22Rv1 (cell line): Measurements from ENCODE around the gene RPL26.

Experiments
- H3K27ac ChIP-seq: fragments of 450-650 bp; 2 replicates; pipeline ENCODE4 v1.5.1; 2017
- ZFX ChIP-seq: fragments of 450-650 bp; IDR thresholded peaks from 2 replicates; pipeline ENCODE4 v1.6.1; 2017; ENCODE audit warnings: antibody characterized with exemption, borderline replicate concordance
- TF ChIP-seq, protein P1 (sequence below): fragments of 450-650 bp; IDR thresholded peaks from 2 replicates; pipeline ENCODE4 v1.5.1; 2017; ENCODE audit warnings: mild to moderate bottlenecking

The RPL26 gene

DNA sequence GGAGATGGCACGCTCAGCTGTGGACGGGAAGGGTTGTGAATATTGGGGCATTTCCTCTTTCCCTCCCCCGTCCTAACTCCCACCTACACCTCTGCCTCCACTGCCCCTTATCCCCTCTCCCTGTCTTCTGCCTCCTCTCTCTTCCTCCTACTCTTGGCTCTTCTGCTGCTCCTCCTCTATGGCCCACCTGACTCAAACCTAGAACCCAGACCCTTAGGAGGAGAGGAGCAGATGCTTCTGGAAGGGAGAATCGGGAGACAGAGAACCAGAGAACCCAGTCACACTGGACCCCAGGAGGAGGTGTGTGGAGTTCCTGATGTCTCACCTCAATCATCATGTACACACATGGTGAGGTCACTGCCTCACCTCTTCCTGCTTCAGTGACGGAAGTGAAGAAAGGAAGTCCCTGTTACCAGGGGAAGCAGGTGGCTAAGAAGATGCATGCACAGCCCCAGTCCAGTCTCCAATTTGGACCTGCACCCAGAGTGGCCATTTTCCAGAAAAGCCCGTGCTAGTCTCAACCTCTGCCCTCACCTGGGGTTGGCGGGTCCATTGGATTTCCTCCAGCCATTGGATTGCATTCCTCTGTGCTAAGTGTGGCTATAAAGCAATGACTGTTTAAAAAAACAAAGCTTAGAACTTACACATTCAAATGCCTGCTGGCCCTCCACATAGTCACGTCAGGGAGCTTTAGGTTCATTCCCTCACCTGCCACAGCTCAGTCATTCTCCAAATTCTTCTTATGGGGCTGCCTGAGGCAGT is 10.7 kb upstream of the RPL26 start:
- TF ChIP-seq, protein P1, sequence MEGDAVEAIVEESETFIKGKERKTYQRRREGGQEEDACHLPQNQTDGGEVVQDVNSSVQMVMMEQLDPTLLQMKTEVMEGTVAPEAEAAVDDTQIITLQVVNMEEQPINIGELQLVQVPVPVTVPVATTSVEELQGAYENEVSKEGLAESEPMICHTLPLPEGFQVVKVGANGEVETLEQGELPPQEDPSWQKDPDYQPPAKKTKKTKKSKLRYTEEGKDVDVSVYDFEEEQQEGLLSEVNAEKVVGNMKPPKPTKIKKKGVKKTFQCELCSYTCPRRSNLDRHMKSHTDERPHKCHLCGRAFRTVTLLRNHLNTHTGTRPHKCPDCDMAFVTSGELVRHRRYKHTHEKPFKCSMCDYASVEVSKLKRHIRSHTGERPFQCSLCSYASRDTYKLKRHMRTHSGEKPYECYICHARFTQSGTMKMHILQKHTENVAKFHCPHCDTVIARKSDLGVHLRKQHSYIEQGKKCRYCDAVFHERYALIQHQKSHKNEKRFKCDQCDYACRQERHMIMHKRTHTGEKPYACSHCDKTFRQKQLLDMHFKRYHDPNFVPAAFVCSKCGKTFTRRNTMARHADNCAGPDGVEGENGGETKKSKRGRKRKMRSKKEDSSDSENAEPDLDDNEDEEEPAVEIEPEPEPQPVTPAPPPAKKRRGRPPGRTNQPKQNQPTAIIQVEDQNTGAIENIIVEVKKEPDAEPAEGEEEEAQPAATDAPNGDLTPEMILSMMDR: no peak
- TF ChIP-seq ZFX: no peak
- no peak overlapping the region for H3K27ac ChIP-seq

DNA sequence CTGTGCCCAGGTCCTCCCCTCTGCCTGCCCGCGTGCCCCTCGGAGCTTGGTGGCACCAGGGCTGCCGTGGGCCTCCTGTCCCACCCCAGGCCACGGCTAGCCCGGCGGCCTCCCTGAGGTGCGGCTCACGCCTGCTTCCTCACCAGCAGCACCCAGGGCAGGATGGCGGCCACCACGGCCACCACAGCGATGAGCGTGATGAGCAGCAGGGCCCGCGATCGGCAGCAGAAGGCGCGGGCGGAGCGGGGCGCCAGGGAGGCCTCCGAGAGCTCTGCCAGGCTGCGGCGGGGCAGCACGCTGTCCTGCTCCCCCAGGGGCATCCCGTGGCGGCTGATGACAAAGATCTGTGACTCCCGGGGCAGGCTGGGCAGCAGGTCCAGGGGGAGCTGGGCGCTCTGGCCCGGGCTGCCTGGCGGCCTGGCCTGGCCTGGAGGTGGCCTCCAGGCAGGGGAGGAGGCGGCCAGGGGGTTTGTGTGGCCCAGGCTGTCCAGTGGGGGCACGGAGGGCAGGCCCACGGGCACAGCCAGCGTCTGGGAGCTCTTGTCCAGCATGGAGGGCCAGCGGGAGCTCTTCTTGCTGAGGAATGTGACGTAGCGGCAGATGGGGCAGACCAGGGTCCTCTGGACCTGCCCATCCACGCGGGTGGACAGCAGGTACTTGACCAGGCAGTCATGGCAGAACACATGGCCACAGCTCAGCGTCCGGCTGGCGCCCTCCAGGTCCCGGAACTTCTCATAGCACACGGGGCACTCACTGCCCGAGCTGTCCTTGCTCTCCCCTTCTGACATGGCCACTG is 9.9 kb upstream of the RPL26 start:
- no peak for TF ChIP-seq ZFX
- TF ChIP-seq, protein P1: no peak
- H3K27ac ChIP-seq: no peak overlapping the region

GRCh38 chr17:8392274-8392673 is 9.3 kb upstream of the RPL26 start:
- no peak overlapping the region for H3K27ac ChIP-seq
- TF ChIP-seq, protein P1: no peak
- no peak for TF ChIP-seq ZFX

- H3K27ac ChIP-seq: no peak overlapping the region
Observed at GRCh38 chr17:8391711-8392110, 8.7 kb upstream of the RPL26 start.

DNA sequence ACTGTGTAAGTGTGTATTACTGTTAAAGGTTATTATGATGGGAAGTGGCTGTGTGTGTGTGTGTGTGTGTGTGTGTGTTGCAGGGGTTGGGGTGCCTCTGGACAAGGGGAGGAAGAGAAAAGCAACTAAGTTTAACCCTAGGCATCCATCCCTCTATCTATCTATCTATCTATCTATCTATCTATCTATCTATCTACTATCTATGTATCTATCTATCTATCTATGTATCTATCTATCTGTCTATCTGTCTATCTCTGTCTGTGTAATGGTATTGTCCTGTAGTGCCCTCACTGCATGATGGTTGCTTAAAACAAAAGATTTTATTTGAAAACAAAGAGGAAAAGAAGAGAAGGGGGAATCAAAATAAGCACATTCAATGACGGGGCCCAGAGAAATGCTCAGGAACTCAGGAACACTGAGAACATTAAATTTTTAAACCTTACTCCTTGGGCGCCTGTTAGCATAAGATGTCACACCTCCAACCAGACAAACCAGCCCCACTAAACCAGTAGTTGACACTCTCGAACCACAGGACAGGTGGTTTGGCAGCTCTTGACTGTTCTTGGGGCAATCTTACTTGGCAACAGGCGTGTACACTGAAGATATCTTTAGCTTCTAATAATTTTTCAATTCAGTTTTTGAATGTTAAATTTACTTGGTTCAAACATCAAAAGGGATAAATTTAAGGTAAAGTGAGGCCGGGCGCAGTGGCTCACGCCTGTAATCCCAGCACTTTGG is 5.1 kb upstream of the RPL26 start:
- no peak overlapping the region for H3K27ac ChIP-seq
- TF ChIP-seq, protein P1: no peak
- no peak for TF ChIP-seq ZFX

More at GRCh38 chr17:8391711-8392110, 8.7 kb upstream of the RPL26 start:
- TF ChIP-seq, protein P1: no peak
- TF ChIP-seq ZFX: no peak

GRCh38 chr17:8386841-8387240 is 3.8 kb upstream of the RPL26 start:
- no peak overlapping the region for H3K27ac ChIP-seq
- TF ChIP-seq, protein P1: no peak
- TF ChIP-seq ZFX: no peak
